ENCODE results near the gene TFF3.

TFF3 gene

GRCh38 chr21:42349420-42350317 lies 34.5 kb upstream of the TFF3 start:
- Mint-ChIP-seq H3K9me3 (peaks cover 17% of the 10 kb centered on the region), H3K36me3 (ENCODE audit: low read depth) (no peaks in the 10 kb centered on the region), H3K27ac (peak overlapping the region; percentile 89), H3K4me3 (no peak overlapping the region), H3K27me3 (ENCODE audit: low read depth, poor library complexity) (peaks cover 10% of the 10 kb centered on the region), H3K4me1 (peaks cover 29% of the 10 kb centered on the region)
- DNase-seq: no peak
- no peak for TF ChIP-seq CTCF (IDR thresholded peaks at IDR 0.05)

- no peak for DNase-seq
- Mint-ChIP-seq H3K36me3 (ENCODE audit: low read depth) (no peaks in the 10 kb centered on the region), H3K9me3 (peaks cover 8% of the 10 kb centered on the region), H3K4me1 (peaks cover 29% of the 10 kb centered on the region), H3K4me3 (no peak overlapping the region), H3K27me3 (ENCODE audit: low read depth, poor library complexity) (peaks cover 12% of the 10 kb centered on the region), H3K27ac (no peak overlapping the region)
- TF ChIP-seq CTCF (IDR thresholded peaks at IDR 0.05): no peak
These were observed 33.6 kb upstream of the TFF3 start for GRCh38 chr21:42348762-42349161.

- TF ChIP-seq CTCF (IDR thresholded peaks at IDR 0.05): no peak
- peaks cover 11% of the 10 kb centered on the region for H3K27me3 Mint-ChIP-seq (ENCODE audit: low read depth, poor library complexity)
- H3K4me3 Mint-ChIP-seq: no peak overlapping the region
- H3K27ac Mint-ChIP-seq: no peak overlapping the region
- no peaks in the 10 kb centered on the region for H3K36me3 Mint-ChIP-seq (ENCODE audit: low read depth)
- no peak for DNase-seq
- H3K4me1 Mint-ChIP-seq: peaks cover 21% of the 10 kb centered on the region
- no peaks in the 10 kb centered on the region for H3K9me3 Mint-ChIP-seq
These were observed 32.6 kb upstream of the TFF3 start for GRCh38 chr21:42347601-42348327.

GRCh38 chr21:42346866-42347600 lies 31.8 kb upstream of the TFF3 start:
- no peaks in the 10 kb centered on the region for H3K36me3 Mint-ChIP-seq (ENCODE audit: low read depth)
- peaks cover 17% of the 10 kb centered on the region for H3K4me1 Mint-ChIP-seq
- H3K27me3 Mint-ChIP-seq (ENCODE audit: low read depth, poor library complexity): peaks cover 4% of the 10 kb centered on the region
- H3K4me3 Mint-ChIP-seq: no peak overlapping the region
- no peak for DNase-seq
- no peak for TF ChIP-seq CTCF (IDR thresholded peaks at IDR 0.05)
- no peak overlapping the region for H3K27ac Mint-ChIP-seq
- H3K9me3 Mint-ChIP-seq: no peaks in the 10 kb centered on the region

DNA sequence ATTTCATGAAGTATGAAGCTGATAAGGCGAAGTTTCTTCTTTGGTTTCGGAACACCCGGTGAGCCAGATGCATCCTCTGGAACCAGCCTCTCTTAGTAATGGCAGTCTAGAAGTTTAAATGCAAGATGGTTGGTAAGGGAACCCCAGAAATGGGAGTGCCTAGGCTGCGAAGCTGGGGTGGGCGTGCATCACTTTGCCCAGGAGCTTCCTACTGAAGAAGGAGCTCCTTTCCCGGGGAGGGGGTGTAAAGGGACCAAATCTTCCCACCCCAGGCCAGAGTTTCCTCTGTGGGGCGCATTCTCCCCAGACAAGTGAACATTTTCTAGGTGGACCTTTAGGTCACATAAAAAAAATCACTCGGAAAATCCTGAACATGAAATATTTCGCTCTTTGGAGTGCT lies 31.2 kb upstream of the TFF3 start:
- no peak overlapping the region for H3K4me3 Mint-ChIP-seq
- H3K36me3 Mint-ChIP-seq (ENCODE audit: low read depth): no peaks in the 10 kb centered on the region
- peaks cover 4% of the 10 kb centered on the region for H3K27me3 Mint-ChIP-seq (ENCODE audit: low read depth, poor library complexity)
- peaks cover 15% of the 10 kb centered on the region for H3K4me1 Mint-ChIP-seq
- no peaks in the 10 kb centered on the region for H3K9me3 Mint-ChIP-seq
- H3K27ac Mint-ChIP-seq: no peak overlapping the region
- DNase-seq: no peak
- TF ChIP-seq CTCF (IDR thresholded peaks at IDR 0.05): no peak
